ENCODE data around the gene NYNRIN.

NYNRIN gene

DNA sequence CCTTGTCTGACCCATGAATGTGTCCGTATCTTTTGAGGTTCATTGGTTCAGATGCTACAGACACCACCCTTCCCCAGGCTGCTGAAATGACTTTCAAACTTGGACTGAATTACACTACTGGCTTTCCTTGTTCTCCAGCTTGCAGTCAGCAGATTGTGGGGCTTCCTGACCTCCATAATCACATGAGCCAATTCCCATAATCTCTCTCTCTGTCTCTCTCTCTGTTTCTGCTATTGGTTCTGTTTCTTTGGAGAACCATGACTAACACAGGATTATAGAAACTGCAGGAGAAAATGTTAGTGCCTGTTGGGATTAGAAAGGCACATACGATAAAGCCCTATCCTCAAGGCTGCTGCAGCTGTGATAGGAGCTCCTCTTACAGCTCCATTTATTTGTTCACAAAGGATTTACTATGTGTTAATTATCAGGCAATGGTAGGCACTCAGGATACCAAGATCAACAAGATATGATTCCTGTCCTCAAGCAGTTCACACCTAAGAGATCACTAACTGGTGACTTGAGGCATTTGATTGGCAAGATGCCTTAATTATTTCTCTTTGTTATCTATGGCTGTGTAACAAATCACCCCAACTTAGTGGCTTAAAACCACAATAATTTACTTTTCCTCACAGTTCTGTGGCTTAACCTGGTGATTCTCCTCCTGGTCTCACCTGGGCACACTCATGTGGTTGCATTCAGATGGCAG lies 10.2 kb upstream of the NYNRIN start:
- no peak for TF ChIP-seq POU2F2 (IDR thresholded peaks at IDR 0.05; ENCODE audit: low read depth, low read length)
- TF ChIP-seq POLR2AphosphoS5 (IDR thresholded peaks at IDR 0.05; ENCODE audit: low read depth, low read length), result no peak
- TF ChIP-seq PAX5 (IDR thresholded peaks at IDR 0.05; ENCODE audit: insufficient read depth, low read length, severe bottlenecking), result no peak
- no peak for TF ChIP-seq TAF1 (IDR thresholded peaks at IDR 0.05; ENCODE audit: low read depth, low read length)
- no peak for TF ChIP-seq SPI1 (IDR thresholded peaks at IDR 0.05; ENCODE audit: low read depth, low read length)
- TF ChIP-seq POLR2A (IDR thresholded peaks at IDR 0.05; ENCODE audit: low read depth, low read length), result no peak
- FAIRE-seq (no peak), DNase-seq (ENCODE audit: insufficient read length, low spot score) (no peak)

- TF ChIP-seq PAX5 (IDR thresholded peaks at IDR 0.05; ENCODE audit: insufficient read depth, low read length, severe bottlenecking) (no peak), SPI1 (IDR thresholded peaks at IDR 0.05; ENCODE audit: low read depth, low read length) (no peak), POLR2AphosphoS5 (IDR thresholded peaks at IDR 0.05; ENCODE audit: low read depth, low read length) (no peak), POU2F2 (IDR thresholded peaks at IDR 0.05; ENCODE audit: low read depth, low read length) (no peak), TAF1 (IDR thresholded peaks at IDR 0.05; ENCODE audit: low read depth, low read length) (no peak), POLR2A (IDR thresholded peaks at IDR 0.05; ENCODE audit: low read depth, low read length) (no peak)
- DNase-seq (ENCODE audit: insufficient read length, low spot score), result no peak
Observed at GRCh38 chr14:24389226-24389848, 9.5 kb upstream of the NYNRIN start.

GRCh38 chr14:24390701-24391468 lies 7.9 kb upstream of the NYNRIN start:
- no peak for TF ChIP-seq PAX5 (IDR thresholded peaks at IDR 0.05; ENCODE audit: insufficient read depth, low read length, severe bottlenecking)
- no peak for TF ChIP-seq TAF1 (IDR thresholded peaks at IDR 0.05; ENCODE audit: low read depth, low read length)
- no peak for TF ChIP-seq POLR2A (IDR thresholded peaks at IDR 0.05; ENCODE audit: low read depth, low read length)
- no peak for TF ChIP-seq POLR2AphosphoS5 (IDR thresholded peaks at IDR 0.05; ENCODE audit: low read depth, low read length)
- no peak for TF ChIP-seq SPI1 (IDR thresholded peaks at IDR 0.05; ENCODE audit: low read depth, low read length)
- TF ChIP-seq POU2F2 (IDR thresholded peaks at IDR 0.05; ENCODE audit: low read depth, low read length), result no peak
- FAIRE-seq, result no peak
- no peak for DNase-seq (ENCODE audit: insufficient read length, low spot score)

More at GRCh38 chr14:24389226-24389848, 9.5 kb upstream of the NYNRIN start:
- no peak for FAIRE-seq

GRCh38 chr14:24392325-24393091 lies 6.3 kb upstream of the NYNRIN start:
- no peak for FAIRE-seq
- TF ChIP-seq SPI1 (IDR thresholded peaks at IDR 0.05; ENCODE audit: low read depth, low read length) (no peak), TAF1 (IDR thresholded peaks at IDR 0.05; ENCODE audit: low read depth, low read length) (no peak), POLR2A (IDR thresholded peaks at IDR 0.05; ENCODE audit: low read depth, low read length) (no peak), POLR2AphosphoS5 (IDR thresholded peaks at IDR 0.05; ENCODE audit: low read depth, low read length) (no peak), POU2F2 (IDR thresholded peaks at IDR 0.05; ENCODE audit: low read depth, low read length) (no peak), PAX5 (IDR thresholded peaks at IDR 0.05; ENCODE audit: insufficient read depth, low read length, severe bottlenecking) (no peak)
- DNase-seq (ENCODE audit: insufficient read length, low spot score), result no peak

GRCh38 chr14:24394275-24394674 lies 4.5 kb upstream of the NYNRIN start:
- no peak for FAIRE-seq
- no peak for DNase-seq (ENCODE audit: insufficient read length, low spot score)
- TF ChIP-seq POU2F2 (IDR thresholded peaks at IDR 0.05; ENCODE audit: low read depth, low read length), result no peak
- no peak for TF ChIP-seq SPI1 (IDR thresholded peaks at IDR 0.05; ENCODE audit: low read depth, low read length)
- no peak for TF ChIP-seq TAF1 (IDR thresholded peaks at IDR 0.05; ENCODE audit: low read depth, low read length)
- no peak for TF ChIP-seq PAX5 (IDR thresholded peaks at IDR 0.05; ENCODE audit: insufficient read depth, low read length, severe bottlenecking)
- no peak for TF ChIP-seq POLR2A (IDR thresholded peaks at IDR 0.05; ENCODE audit: low read depth, low read length)
- no peak for TF ChIP-seq POLR2AphosphoS5 (IDR thresholded peaks at IDR 0.05; ENCODE audit: low read depth, low read length)

DNA sequence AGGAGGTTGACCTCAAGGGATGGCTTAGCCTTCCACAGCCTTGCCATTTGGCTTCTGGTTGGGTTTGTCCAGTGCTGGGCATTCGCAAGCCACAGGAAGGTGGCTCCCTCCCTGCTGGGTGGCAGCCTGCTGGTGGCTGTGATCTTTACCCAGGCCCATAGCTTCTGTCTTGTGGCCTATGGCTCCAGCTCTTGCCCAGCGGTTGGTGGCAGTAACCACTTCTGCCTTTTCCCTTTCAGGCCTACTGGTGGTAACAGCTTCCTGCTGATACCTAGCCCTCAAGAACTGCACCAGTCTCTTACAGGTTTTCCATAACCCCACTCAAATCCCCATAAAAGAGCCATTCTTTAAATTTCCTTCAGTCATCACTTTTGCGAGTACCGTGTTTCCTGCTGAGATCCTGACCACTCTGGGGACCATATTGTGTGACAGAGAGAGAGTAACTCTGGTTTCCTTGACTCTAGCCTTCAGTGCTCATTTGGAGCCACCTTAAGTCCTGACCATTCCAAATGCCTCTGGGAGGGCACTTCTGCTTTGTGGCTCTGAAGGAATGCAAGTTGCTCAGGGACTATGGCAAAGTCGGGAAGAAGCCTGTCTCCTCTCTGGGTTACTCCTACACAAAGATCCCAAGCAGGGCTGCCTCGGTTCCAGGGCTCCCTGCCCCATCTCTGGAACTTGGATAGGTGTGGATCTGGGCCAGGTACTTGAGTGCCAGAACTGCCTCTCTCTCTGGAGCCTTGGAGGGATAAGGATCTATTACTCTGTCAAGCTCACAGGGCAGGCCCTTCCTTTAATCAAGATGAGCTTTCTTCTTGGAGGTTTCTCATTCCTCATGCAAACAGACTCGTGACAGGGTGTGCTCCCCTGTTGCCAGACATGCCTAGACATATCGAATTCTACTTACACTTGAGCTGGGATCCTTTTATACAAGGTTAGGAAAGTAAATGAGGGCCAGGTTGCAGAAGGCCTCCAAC lies 2.9 kb upstream of the NYNRIN start:
- TF ChIP-seq POLR2AphosphoS5 (IDR thresholded peaks at IDR 0.05; ENCODE audit: low read depth, low read length) (no peak), POU2F2 (IDR thresholded peaks at IDR 0.05; ENCODE audit: low read depth, low read length) (no peak)

GRCh38 chr14:24397639-24398292 lies 1.0 kb upstream of the NYNRIN start:
- no peak for TF ChIP-seq POU2F2 (IDR thresholded peaks at IDR 0.05; ENCODE audit: low read depth, low read length)
- DNase-seq (ENCODE audit: insufficient read length, low spot score), result no peak
- no peak for FAIRE-seq

More for the DNA sequence above, 2.9 kb upstream of the NYNRIN start:
- FAIRE-seq (no peak), DNase-seq (ENCODE audit: insufficient read length, low spot score) (no peak)

DNA sequence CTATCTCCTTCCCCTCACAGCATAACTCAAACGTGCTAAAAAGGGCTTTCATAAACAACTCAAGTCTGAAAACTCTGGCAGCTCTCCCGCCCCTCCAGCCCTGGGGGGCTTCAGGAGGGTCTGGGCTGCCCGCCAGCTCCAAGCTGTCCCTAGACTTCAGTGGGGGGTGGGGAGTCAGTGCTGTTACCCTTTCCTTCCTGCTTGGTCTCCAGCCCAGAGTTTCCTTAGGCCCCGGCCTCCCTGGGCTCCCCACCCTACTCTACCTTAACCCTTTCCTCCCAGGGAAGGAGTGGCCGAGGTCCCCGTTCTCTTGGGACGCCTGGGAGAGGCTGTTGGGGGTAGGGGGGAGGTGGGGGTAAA lies 530 bp upstream of the NYNRIN start:
- TF ChIP-seq POLR2AphosphoS5 (IDR thresholded peaks at IDR 0.05; ENCODE audit: low read depth, low read length), result no peak
- no peak for TF ChIP-seq TAF1 (IDR thresholded peaks at IDR 0.05; ENCODE audit: low read depth, low read length)
- no peak for TF ChIP-seq PAX5 (IDR thresholded peaks at IDR 0.05; ENCODE audit: insufficient read depth, low read length, severe bottlenecking)
- TF ChIP-seq POU2F2 (IDR thresholded peaks at IDR 0.05; ENCODE audit: low read depth, low read length), result no peak
- TF ChIP-seq SPI1 (IDR thresholded peaks at IDR 0.05; ENCODE audit: low read depth, low read length), result no peak
- TF ChIP-seq POLR2A (IDR thresholded peaks at IDR 0.05; ENCODE audit: low read depth, low read length), result no peak
- no peak for DNase-seq (ENCODE audit: insufficient read length, low spot score)
- FAIRE-seq, result no peak

Measured in GM12891 (cell line).